Measurements from ENCODE around the gene U2SURP. TPM values are rescaled to one million over a fixed set of nuclear protein-coding genes. Genes with fewer than 3 reads are reported as not detected.

U2SURP gene
- total RNA-seq, 2 experiments from 2014 or later, result 164 to 179 TPM

- Mint-ChIP-seq H3K4me3 (no peak overlapping the region), H3K27me3 (peaks cover 26% of the 10 kb centered on the region), H3K4me1 (ENCODE audit: low read depth) (no peaks in the 10 kb centered on the region), H3K9me3 (no peaks in the 10 kb centered on the region), H3K36me3 (ENCODE audit: low read depth) (no peaks in the 10 kb centered on the region), H3K27ac (no peak overlapping the region)
- Histone ChIP-seq H3K36me3 (ENCODE audit: insufficient read depth, low read length) (no peaks in the 10 kb centered on the region), H3K9me3 (ENCODE audit: control insufficient read depth in 1 of 2, insufficient read depth in 1 of 2, low read length in 2 of 2) (no peaks in the 10 kb centered on the region), H3K4me3 (ENCODE audit: low read length) (no peak overlapping the region), H3K27ac (ENCODE audit: low read depth in 1 of 2, low read length in 2 of 2) (no peak overlapping the region), H3K27me3 (ENCODE audit: control insufficient read depth in 1 of 2, insufficient read depth in 2 of 2, low read length in 2 of 2) (peaks cover 0 to 5% of the 10 kb centered on the region in 2 experiments), H3K4me1 (ENCODE audit: insufficient read depth, low read length) (no peaks in the 10 kb centered on the region)
- CTCF ChIA-PET, result no interaction called here
- intact Hi-C loops (cut with DNase I, micrococcal nuclease), result no loop called here
- POLR2A ChIA-PET, result interaction anchor here (0.7 kb wide), 1 partner anchor 712 kb away, joined by 3 read pairs; no protein-coding TSS in a partner anchor
- ATAC-seq (ENCODE audit: poor library complexity), result no peak
- no peak for TF ChIP-seq CTCF (IDR thresholded peaks at IDR 0.05)
- DNase-seq, result no peak
These were observed 19.2 kb upstream of the U2SURP start for GRCh38 chr3:142982038-142982773.

GRCh38 chr3:142983318-142983717 lies 18.1 kb upstream of the U2SURP start:
- H3K27ac ChIP-seq (ENCODE audit: low read depth in 1 of 2, low read length in 2 of 2), result no peak overlapping the region
- Mint-ChIP-seq H3K4me3 (no peak overlapping the region), H3K4me1 (ENCODE audit: low read depth) (no peaks in the 10 kb centered on the region), H3K36me3 (ENCODE audit: low read depth) (no peaks in the 10 kb centered on the region), H3K27me3 (peaks cover 26% of the 10 kb centered on the region), H3K9me3 (no peaks in the 10 kb centered on the region), H3K27ac (no peak overlapping the region)
- H3K27me3 ChIP-seq (ENCODE audit: control insufficient read depth in 1 of 2, insufficient read depth in 2 of 2, low read length in 2 of 2), result peaks cover 0 to 5% of the 10 kb centered on the region in 2 experiments
- no peaks in the 10 kb centered on the region for H3K4me1 ChIP-seq (ENCODE audit: insufficient read depth, low read length)
- H3K9me3 ChIP-seq (ENCODE audit: control insufficient read depth in 1 of 2, insufficient read depth in 1 of 2, low read length in 2 of 2), result no peaks in the 10 kb centered on the region
- ChIA-PET CTCF (no interaction called here), POLR2A (no interaction called here)
- intact Hi-C loops (cut with DNase I, micrococcal nuclease), result no loop called here
- H3K36me3 ChIP-seq (ENCODE audit: insufficient read depth, low read length), result no peaks in the 10 kb centered on the region
- no peak for TF ChIP-seq CTCF (IDR thresholded peaks at IDR 0.05)
- H3K4me3 ChIP-seq (ENCODE audit: low read length), result no peak overlapping the region
- ATAC-seq (ENCODE audit: poor library complexity), result no peak
- DNase-seq, result no peak

- no peak for TF ChIP-seq CTCF (IDR thresholded peaks at IDR 0.05)
- peaks cover 26% of the 10 kb centered on the region for H3K27me3 Mint-ChIP-seq
- H3K9me3 ChIP-seq (ENCODE audit: control insufficient read depth in 1 of 2, insufficient read depth in 1 of 2, low read length in 2 of 2), result no peaks in the 10 kb centered on the region
- no peaks in the 10 kb centered on the region for H3K4me1 ChIP-seq (ENCODE audit: insufficient read depth, low read length)
- no peak overlapping the region for H3K4me3 ChIP-seq (ENCODE audit: low read length)
- H3K27me3 ChIP-seq (ENCODE audit: control insufficient read depth in 1 of 2, insufficient read depth in 2 of 2, low read length in 2 of 2), result peaks cover 0 to 5% of the 10 kb centered on the region in 2 experiments
- ChIA-PET POLR2A (no interaction called here), CTCF (no interaction called here)
- H3K36me3 Mint-ChIP-seq (ENCODE audit: low read depth), result no peaks in the 10 kb centered on the region
- ATAC-seq (ENCODE audit: poor library complexity) (no peak), DNase-seq (no peak)
- no peak overlapping the region for H3K27ac Mint-ChIP-seq
- H3K4me1 Mint-ChIP-seq (ENCODE audit: low read depth), result no peaks in the 10 kb centered on the region
- H3K36me3 ChIP-seq (ENCODE audit: insufficient read depth, low read length), result no peaks in the 10 kb centered on the region
- no peak overlapping the region for H3K4me3 Mint-ChIP-seq
- no peaks in the 10 kb centered on the region for H3K9me3 Mint-ChIP-seq
- no peak overlapping the region for H3K27ac ChIP-seq (ENCODE audit: low read depth in 1 of 2, low read length in 2 of 2)
- intact Hi-C loops (cut with DNase I, micrococcal nuclease), result no loop called here
These were observed 17.1 kb upstream of the U2SURP start for GRCh38 chr3:142984255-142984654.
